ENCODE measurements around the gene INPP5E. TPM values are rescaled to one million over a fixed set of nuclear protein-coding genes. Genes with fewer than 3 reads are reported as not detected.

Gene INPP5E
- total and polyA plus RNA-seq, 2 donors (not counting 1 experiment from before 2014, with no cell fraction given): 31.0 to 33.1 TPM

- peak overlapping the region; percentile 72 for H2AFZ ChIP-seq (ENCODE audit: insufficient read depth, low read depth, low read length, poor library complexity, severe bottlenecking)
- WGBS (ENCODE audit: insufficient coverage): under 1% methylated on average over 63 of the region's 63 CpGs
- no peaks in the 10 kb centered on the region for H3K9me3 Mint-ChIP-seq (ENCODE audit: insufficient read depth)
Observed at GRCh38 chr9:136483589-136484152, 44.0 kb upstream of the INPP5E start.

More at GRCh38 chr9:136483589-136484152, 44.0 kb upstream of the INPP5E start:
- Histone ChIP-seq H3K4me2 (replicated peaks; ENCODE audit: low read depth, low read length, poor library complexity, severe bottlenecking) (peak overlapping the region; percentile 99), H4K20me1 (ENCODE audit: control insufficient read depth, insufficient read depth, low read length, poor library complexity, severe bottlenecking) (peaks cover 52% of the 10 kb centered on the region), H3K9me3 (ENCODE audit: control extremely low read depth in 1 of 3, control insufficient read depth in 2 of 3, insufficient read depth in 1 of 3, low read length in 2 of 3) (no peaks in the 10 kb centered on the region), H3K36me3 (replicated peaks in 1 of 2; ENCODE audit: control extremely low read depth in 1 of 2, control insufficient read depth in 1 of 2, extremely low read depth in 1 of 2, insufficient read depth in 2 of 2, low read length in 1 of 2) (peaks cover 0 to 4% of the 10 kb centered on the region in 2 experiments), H3K9ac (ENCODE audit: low read length) (peak overlapping the region; percentile 79), H3K4me3 (ENCODE audit: control extremely low read depth in 1 of 5, extremely low read depth in 1 of 5, insufficient read depth in 1 of 5, low read depth in 2 of 5, low read length in 4 of 5) (peak overlapping the region in 4 of 5 experiments; percentile 59 to 75 (median 65)), H3K79me2 (ENCODE audit: control insufficient read depth, insufficient read depth, low read length) (peaks cover 38% of the 10 kb centered on the region), H3K4me1 (ENCODE audit: control insufficient read depth in 2 of 2, insufficient read depth in 2 of 2, low read length in 2 of 2) (peaks cover 25 to 30% of the 10 kb centered on the region in 2 donors), H3K27me3 (replicated peaks in 1 of 4; ENCODE audit: control extremely low read depth in 1 of 4, control insufficient read depth in 3 of 4, insufficient read depth in 4 of 4, low read length in 3 of 4) (peaks cover 0 to 9% (median 2%) of the 10 kb centered on the region in 4 experiments), H3K27ac (ENCODE audit: low read length in 2 of 2) (peak overlapping the region; percentile 98 to 99)
- TF ChIP-seq CTCF (IDR thresholded peaks at IDR 0.05) (no peak), EZH2 (IDR thresholded peaks at IDR 0.05; ENCODE audit: borderline replicate concordance, insufficient read depth, low read depth, low read length, poor library complexity, severe bottlenecking) (no peak)
- POLR2A ChIA-PET: interaction anchor here (0.9 to 1.0 kb wide), 2 partner anchors 56 to 68 kb away, joined by 3 read pairs; no protein-coding TSS in a partner anchor
- intact Hi-C loops (cut with micrococcal nuclease): loop anchor here (1.0 to 5.0 kb wide), 7 partner anchors 44 to 603 kb away; partner anchors contain the start of genes CAMSAP1, ENTR1, INPP5E and MAN1B1
- CTCF ChIA-PET: interaction anchor here (0.8 to 9.0 kb wide), 6 partner anchors 61 to 189 kb away, joined by 3 to 153 read pairs (median 30); no protein-coding TSS in a partner anchor
- H3K4me1 Mint-ChIP-seq: peaks cover 34% of the 10 kb centered on the region
- H3K4me3 Mint-ChIP-seq: peak overlapping the region; percentile 97
- peak; percentile 97 for DNase-seq
- H3K27ac Mint-ChIP-seq: peak overlapping the region; percentile 98
- no peaks in the 10 kb centered on the region for H3K27me3 Mint-ChIP-seq
- peak; percentile 47 for ATAC-seq (ENCODE audit: low read depth)
